Calu3 (cell line): ENCODE data around the gene CETN1. TPM values are rescaled to one million over a fixed set of nuclear protein-coding genes. Genes with fewer than 3 reads are reported as not detected.

Experiments
- BruUV-seq: library from RNA; stranded (reverse); fragments of 400-500 nt; replicated peaks from 2 replicates; lab custom pipeline; 2021; lab: Mats Ljungman, UMichigan
- CTCF ChIA-PET: fragments of 300-600 bp; sonication (Branson Sonifier 250); formaldehyde crosslinking; loops from one replicate; lab custom pipeline; 2022; ENCODE audit warnings: antibody characterized with exemption; lab: Charles Lee
- DNase-seq: peaks from one replicate; pipeline ENCODE4 v3.0.0; 2022
- H3K27ac Mint-ChIP-seq: one replicate; pipeline ENCODE4 v1.8.0; 2022; ENCODE audit warnings: mixed read lengths; ENCODE audit not compliant: unreplicated experiment
- H3K27me3 Mint-ChIP-seq: one replicate; pipeline ENCODE4 v1.8.0; 2022; ENCODE audit warnings: mixed read lengths; ENCODE audit not compliant: unreplicated experiment
- H3K36me3 Mint-ChIP-seq: one replicate; pipeline ENCODE4 v1.8.0; 2022; ENCODE audit warnings: mild to moderate bottlenecking, moderate library complexity, mixed read lengths; ENCODE audit not compliant: insufficient read depth, unreplicated experiment
- H3K4me1 Mint-ChIP-seq: one replicate; pipeline ENCODE4 v1.8.0; 2022; ENCODE audit warnings: mild to moderate bottlenecking, low read depth, mixed read lengths; ENCODE audit not compliant: unreplicated experiment
- H3K4me3 Mint-ChIP-seq: one replicate; pipeline ENCODE4 v1.8.0; 2022; ENCODE audit warnings: mild to moderate bottlenecking, low read depth, moderate library complexity, mixed read lengths; ENCODE audit not compliant: unreplicated experiment
- H3K9me3 Mint-ChIP-seq: one replicate; pipeline ENCODE4 v1.8.0; 2022; ENCODE audit warnings: low read depth, mixed read lengths; ENCODE audit not compliant: unreplicated experiment
- intact Hi-C: fragments of 100-400 bp; cut with micrococcal nuclease; formaldehyde crosslinking; loops from one replicate; pipeline ENCODE4 v1.10.0; 2022; ENCODE audit not compliant: unreplicated experiment
- total RNA-seq: library from RNA; stranded (reverse); gene quantifications from 2 replicates; pipeline ENCODE4 v1.2.3, GENCODE V29; 2022
- TF ChIP-seq, protein P1 (sequence below): fragments of 200-600 bp; IDR thresholded peaks from one replicate; pipeline ENCODE4 v1.8.0; 2022; ENCODE audit warnings: antibody characterized with exemption; ENCODE audit not compliant: unreplicated experiment

The CETN1 gene
- total RNA-seq, 1 experiment from 2014 or later = not detected

DNA sequence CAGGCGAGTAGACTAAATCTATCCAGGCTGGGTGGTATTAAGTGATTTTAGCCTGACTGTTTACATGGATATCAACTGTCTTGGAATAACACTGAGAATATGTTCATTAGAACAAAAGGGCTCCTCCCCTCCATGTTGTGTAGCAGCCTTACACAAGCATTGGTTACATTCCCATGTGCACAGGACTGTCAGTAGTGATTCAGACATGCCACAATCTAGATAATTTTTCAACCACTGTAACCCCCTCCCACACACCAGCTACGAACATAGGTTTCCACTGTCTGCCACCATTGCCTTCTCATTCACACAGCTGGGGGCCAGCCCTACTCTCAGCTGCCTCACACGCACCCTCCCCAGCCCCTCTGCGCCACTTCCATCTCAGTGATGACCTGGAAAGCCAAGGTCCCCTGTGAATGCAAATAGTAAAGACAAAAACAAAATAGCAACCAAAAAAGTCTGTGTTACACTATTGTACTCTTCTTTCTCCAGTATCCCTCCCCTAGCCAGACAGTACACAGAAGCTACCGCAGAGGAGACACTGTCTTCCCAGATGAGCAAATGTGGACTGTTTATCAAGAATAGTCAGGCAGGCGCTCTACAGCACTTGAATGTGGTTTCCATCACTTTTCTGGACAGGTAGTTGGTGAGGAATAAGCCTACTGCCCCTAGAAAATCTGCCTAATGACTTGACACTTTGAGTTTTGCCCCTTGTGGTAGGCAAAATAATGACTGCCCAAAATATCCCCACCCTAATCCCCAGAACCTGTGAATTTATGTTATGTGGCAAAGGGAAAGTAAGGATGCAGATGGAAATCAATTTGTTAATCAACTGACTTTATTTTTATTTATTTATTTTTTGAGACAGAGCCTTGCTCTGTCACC lies 49.3 kb downstream of the CETN1 start:
- Mint-ChIP-seq H3K36me3 (no peaks in the 10 kb centered on the region), H3K27ac (no peak overlapping the region), H3K27me3 (no peaks in the 10 kb centered on the region), H3K9me3 (no peaks in the 10 kb centered on the region), H3K4me1 (peaks cover 1% of the 10 kb centered on the region), H3K4me3 (no peak overlapping the region)
- TF ChIP-seq, protein P1, sequence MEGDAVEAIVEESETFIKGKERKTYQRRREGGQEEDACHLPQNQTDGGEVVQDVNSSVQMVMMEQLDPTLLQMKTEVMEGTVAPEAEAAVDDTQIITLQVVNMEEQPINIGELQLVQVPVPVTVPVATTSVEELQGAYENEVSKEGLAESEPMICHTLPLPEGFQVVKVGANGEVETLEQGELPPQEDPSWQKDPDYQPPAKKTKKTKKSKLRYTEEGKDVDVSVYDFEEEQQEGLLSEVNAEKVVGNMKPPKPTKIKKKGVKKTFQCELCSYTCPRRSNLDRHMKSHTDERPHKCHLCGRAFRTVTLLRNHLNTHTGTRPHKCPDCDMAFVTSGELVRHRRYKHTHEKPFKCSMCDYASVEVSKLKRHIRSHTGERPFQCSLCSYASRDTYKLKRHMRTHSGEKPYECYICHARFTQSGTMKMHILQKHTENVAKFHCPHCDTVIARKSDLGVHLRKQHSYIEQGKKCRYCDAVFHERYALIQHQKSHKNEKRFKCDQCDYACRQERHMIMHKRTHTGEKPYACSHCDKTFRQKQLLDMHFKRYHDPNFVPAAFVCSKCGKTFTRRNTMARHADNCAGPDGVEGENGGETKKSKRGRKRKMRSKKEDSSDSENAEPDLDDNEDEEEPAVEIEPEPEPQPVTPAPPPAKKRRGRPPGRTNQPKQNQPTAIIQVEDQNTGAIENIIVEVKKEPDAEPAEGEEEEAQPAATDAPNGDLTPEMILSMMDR = peak; percentile 33
- CTCF ChIA-PET = no interaction called here
- no peak for DNase-seq
- intact Hi-C loops = no loop called here
- no TSS peak for BruUV-seq

DNA sequence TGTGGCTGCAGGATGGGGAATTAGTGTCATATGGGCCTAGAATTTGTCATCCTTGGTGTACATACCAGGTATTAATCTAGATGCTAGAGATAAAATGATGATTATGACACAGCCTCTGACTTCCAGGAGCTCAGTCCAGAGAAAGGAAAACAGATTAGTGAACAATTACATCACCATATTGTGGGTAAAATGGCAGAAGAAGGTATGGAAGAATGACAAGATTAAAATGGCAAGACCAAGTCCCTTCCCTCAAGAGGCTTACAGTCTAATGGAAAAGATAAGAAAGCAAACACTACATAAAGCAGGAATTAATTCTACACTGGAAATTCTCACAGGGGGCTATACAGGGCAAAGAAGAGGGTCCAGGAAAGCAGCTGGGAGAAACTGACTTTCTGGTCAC lies 51.4 kb downstream of the CETN1 start:
- H3K36me3 Mint-ChIP-seq = no peaks in the 10 kb centered on the region
- H3K9me3 Mint-ChIP-seq = no peaks in the 10 kb centered on the region
- CTCF ChIA-PET = interaction anchor here (1.7 kb wide), 1 partner anchor 208 kb away, joined by 4 read pairs; no protein-coding TSS in a partner anchor
- DNase-seq = no peak
- H3K27me3 Mint-ChIP-seq = no peaks in the 10 kb centered on the region
- peaks cover 8% of the 10 kb centered on the region for H3K4me1 Mint-ChIP-seq
- TF ChIP-seq, protein P1 = no peak
- intact Hi-C loops = no loop called here
- no TSS peak for BruUV-seq
- H3K27ac Mint-ChIP-seq = no peak overlapping the region
- no peak overlapping the region for H3K4me3 Mint-ChIP-seq

Other genes with a start within 250 kb of the CETN1 start
- not detected in 2 replicates for gene COLEC12, start 79.7 kb upstream of the CETN1 start, total RNA-seq
- gene CLUL1, start 16.6 kb downstream of the CETN1 start, total RNA-seq = 0.64 TPM in 1 of 2 replicates, not detected in the other
- 71.8 and 84.1 TPM in 2 replicates for gene TYMS, start 77.3 kb downstream of the CETN1 start, total RNA-seq
- 88.5 and 102 TPM in 2 replicates for gene ENOSF1, start 132.2 kb downstream of the CETN1 start, total RNA-seq
- 58.4 and 61.2 TPM in 2 replicates for gene YES1, start 231.9 kb downstream of the CETN1 start, total RNA-seq